Astrocyte (in vitro differentiated cells and primary cell): ENCODE measurements around the gene WDR54.

Source experiments
- EZH2 ChIP-seq: IDR thresholded peaks from 2 replicates; pipeline ENCODE4 v1.6.1; 2012; ENCODE audit warnings: mild to moderate bottlenecking, low read length, inconsistent platforms; ENCODE audit not compliant: insufficient read depth
- TF ChIP-seq, protein P1 (sequence below): IDR thresholded peaks from 2 replicates; pipeline ENCODE4 v1.5.1; 2011; ENCODE audit warnings: low read depth, mild to moderate bottlenecking, inconsistent platforms, low read length, moderate library complexity; ENCODE audit not compliant: insufficient read depth

DNA sequence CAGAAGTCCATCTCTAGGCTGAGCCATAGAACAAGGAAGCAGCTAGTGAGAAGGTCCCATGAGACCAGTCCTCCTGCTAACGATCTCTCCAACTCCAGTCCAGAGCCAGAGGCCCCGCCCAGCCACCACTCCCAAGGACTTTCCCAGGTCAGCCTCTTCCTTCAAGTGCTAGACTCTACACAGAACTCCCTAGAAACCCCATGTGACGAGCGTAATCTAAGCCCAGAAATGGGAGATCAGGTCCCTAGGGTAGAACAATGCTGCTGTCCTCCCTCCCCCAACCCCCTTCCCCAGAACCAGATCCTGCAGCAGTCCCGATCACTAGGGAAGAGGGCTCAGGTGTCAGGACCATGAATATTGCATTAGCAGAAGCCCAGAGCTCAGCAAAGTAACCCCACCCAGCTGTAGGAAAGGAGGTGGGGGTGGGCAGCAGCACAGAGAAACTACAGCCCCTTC, 48.3 kb upstream of the WDR54 start:
- TF ChIP-seq, protein P1, sequence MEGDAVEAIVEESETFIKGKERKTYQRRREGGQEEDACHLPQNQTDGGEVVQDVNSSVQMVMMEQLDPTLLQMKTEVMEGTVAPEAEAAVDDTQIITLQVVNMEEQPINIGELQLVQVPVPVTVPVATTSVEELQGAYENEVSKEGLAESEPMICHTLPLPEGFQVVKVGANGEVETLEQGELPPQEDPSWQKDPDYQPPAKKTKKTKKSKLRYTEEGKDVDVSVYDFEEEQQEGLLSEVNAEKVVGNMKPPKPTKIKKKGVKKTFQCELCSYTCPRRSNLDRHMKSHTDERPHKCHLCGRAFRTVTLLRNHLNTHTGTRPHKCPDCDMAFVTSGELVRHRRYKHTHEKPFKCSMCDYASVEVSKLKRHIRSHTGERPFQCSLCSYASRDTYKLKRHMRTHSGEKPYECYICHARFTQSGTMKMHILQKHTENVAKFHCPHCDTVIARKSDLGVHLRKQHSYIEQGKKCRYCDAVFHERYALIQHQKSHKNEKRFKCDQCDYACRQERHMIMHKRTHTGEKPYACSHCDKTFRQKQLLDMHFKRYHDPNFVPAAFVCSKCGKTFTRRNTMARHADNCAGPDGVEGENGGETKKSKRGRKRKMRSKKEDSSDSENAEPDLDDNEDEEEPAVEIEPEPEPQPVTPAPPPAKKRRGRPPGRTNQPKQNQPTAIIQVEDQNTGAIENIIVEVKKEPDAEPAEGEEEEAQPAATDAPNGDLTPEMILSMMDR = no peak
- TF ChIP-seq EZH2 = no peak
